ENCODE measurements around the gene MTMR11. TPM values are rescaled to one million over a fixed set of nuclear protein-coding genes. Genes with fewer than 3 reads are reported as not detected.

The MTMR11 gene
- total and polyA plus RNA-seq, 2 of the 13 experiments (the other 11 are each of a cell fraction or from before 2014, with no cell fraction given) = 0.49 to 2.8 TPM

DNA sequence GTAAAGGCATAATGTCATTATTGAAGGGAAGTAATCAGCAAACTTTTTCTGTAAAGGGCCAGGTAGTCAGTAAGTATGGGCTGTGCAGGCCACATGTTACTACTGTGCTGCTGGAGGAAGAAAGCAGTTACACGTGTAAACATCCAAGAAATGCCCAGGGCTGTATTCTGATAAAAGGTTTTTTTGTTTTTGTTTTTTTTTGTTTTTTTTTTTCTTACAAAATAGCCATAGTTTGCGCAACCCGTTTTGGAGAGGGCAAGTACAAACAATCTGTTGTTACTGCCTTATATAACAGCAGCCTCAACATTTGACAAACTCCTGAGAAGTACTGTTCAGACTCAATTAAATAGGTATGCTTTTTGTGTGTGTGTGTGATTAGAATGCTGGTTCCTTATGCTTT, 26.7 kb upstream of the MTMR11 start:
- no peak for ATAC-seq
- H2AFZ ChIP-seq (ENCODE audit: low read length) = no peak overlapping the region
- intact Hi-C loops (cut with micrococcal nuclease; ENCODE audit: unreplicated experiment) = loop anchor here (2.0 to 10.0 kb wide), 2 partner anchors 201 to 223 kb away; no protein-coding TSS in a partner anchor
- peaks cover 11% of the 10 kb centered on the region for H3K4me1 ChIP-seq (ENCODE audit: insufficient read depth, low read length)
- no peaks in the 10 kb centered on the region for H4K20me1 ChIP-seq (ENCODE audit: insufficient read depth, low read length)
- H3K4me2 ChIP-seq (ENCODE audit: low read depth, low read length) = no peak overlapping the region
- H3K36me3 ChIP-seq (replicated peaks in 1 of 2; ENCODE audit: control insufficient read depth in 1 of 2, insufficient read depth in 2 of 2, low read length in 2 of 2) = peaks cover 16 to 70% of the 10 kb centered on the region in 2 experiments
- no peaks in the 10 kb centered on the region for H3K27me3 ChIP-seq (ENCODE audit: control insufficient read depth in 1 of 2, insufficient read depth in 2 of 2, low read length in 2 of 2)
- no peak for FAIRE-seq
- 55% methylated on average over 3 of the region's 3 CpGs for WGBS (ENCODE audit: low lambda C conversion rate)
- H3K27ac ChIP-seq (ENCODE audit: extremely low read length, insufficient read depth, low read length) = no peak overlapping the region
- TF ChIP-seq MED1 (CRISPR knock-in tag; IDR thresholded peaks at IDR 0.05) (no peak), CEBPG (CRISPR knock-in tag; IDR thresholded peaks at IDR 0.05) (peak; percentile 38; the same call in 1 of the 2 replicates), ZNF317 (CRISPR knock-in tag; IDR thresholded peaks at IDR 0.05) (no peak), ZNF672 (CRISPR knock-in tag; IDR thresholded peaks at IDR 0.05) (no peak), SOX5 (CRISPR knock-in tag; IDR thresholded peaks at IDR 0.05; ENCODE audit: borderline replicate concordance) (peak; percentile 30; the same call in 1 of the 2 replicates), CEBPB (IDR thresholded peaks at IDR 0.05; ENCODE audit: borderline replicate concordance, low read depth, low read length) (peak; percentile 62; the same call in 1 of the 2 replicates), FOXP1 (IDR thresholded peaks at IDR 0.05) (no peak), FOXP1 (CRISPR knock-in tag; IDR thresholded peaks at IDR 0.05) (0 out of 2 replicates have a peak, but pooled peaks have one; percentile 36)
- H3K9me3 ChIP-seq (ENCODE audit: low read length) = no peaks in the 10 kb centered on the region
- peak; percentile 5 for DNase-seq (ENCODE audit: low spot score)
- no peaks in the 10 kb centered on the region for H3K79me2 ChIP-seq (ENCODE audit: insufficient read depth, low read length)
- no TSS peak for BruUV-seq (replicated peaks)
- in situ Hi-C loops (cut with HindIII; ENCODE audit: extremely low pct_ligation_motif_present, low pct_unique_long_range_greater_than_20kb) = loop anchor here (5.0 to 10.0 kb wide), 2 partner anchors 89 to 231 kb away; no protein-coding TSS in a partner anchor
- no peak overlapping the region for H3K4me3 ChIP-seq (replicated peaks in 1 of 3; ENCODE audit: insufficient read depth in 1 of 3, low read depth in 2 of 3, low read length in 3 of 3)
- CTCF ChIA-PET (ENCODE audit: low intra/inter-chr PET ratio, low total read pairs) = interaction anchor here (2.7 to 3.2 kb wide), 2 partner anchors 87 to 223 kb away, joined by 12 to 61 read pairs; no protein-coding TSS in a partner anchor
- H3K9ac ChIP-seq (ENCODE audit: insufficient read depth, low read depth, low read length) = no peak overlapping the region
- POLR2A ChIA-PET = no interaction called here

DNA sequence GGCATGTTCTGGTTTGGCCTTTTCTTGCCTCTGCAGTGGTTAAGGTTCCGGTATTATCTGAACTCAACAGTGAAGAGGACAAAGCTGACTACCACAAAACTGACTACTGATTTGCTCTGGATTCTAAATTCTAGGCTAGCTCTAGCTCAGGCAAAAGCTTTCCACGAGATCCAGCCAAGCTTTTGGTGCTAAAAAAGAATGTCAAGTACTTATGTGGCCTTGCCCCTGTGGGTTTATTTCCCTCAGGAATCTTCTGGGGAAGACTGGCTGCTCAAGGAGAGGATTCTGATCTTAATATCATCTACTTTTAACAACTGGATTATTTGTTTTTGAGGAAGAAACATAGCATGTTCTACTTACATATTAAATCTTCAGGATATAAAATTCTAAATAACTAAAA, 26.1 kb upstream of the MTMR11 start:
- CTCF ChIA-PET (ENCODE audit: low intra/inter-chr PET ratio, low total read pairs) = interaction anchor here (2.5 to 3.2 kb wide), 3 partner anchors 88 to 224 kb away, joined by 12 to 61 read pairs (median 13); no protein-coding TSS in a partner anchor
- DNase-seq (ENCODE audit: low spot score) = no peak
- POLR2A ChIA-PET = no interaction called here
- Histone ChIP-seq H3K4me3 (replicated peaks in 1 of 3; ENCODE audit: insufficient read depth in 1 of 3, low read depth in 2 of 3, low read length in 3 of 3) (no peak overlapping the region), H3K27ac (ENCODE audit: extremely low read length, insufficient read depth, low read length) (no peak overlapping the region), H2AFZ (ENCODE audit: low read length) (no peak overlapping the region), H3K36me3 (replicated peaks in 1 of 2; ENCODE audit: control insufficient read depth in 1 of 2, insufficient read depth in 2 of 2, low read length in 2 of 2) (peaks cover 19 to 73% of the 10 kb centered on the region in 2 experiments), H3K9me3 (ENCODE audit: low read length) (no peaks in the 10 kb centered on the region), H3K27me3 (ENCODE audit: control insufficient read depth in 1 of 2, insufficient read depth in 2 of 2, low read length in 2 of 2) (no peaks in the 10 kb centered on the region), H3K9ac (ENCODE audit: insufficient read depth, low read depth, low read length) (no peak overlapping the region), H3K79me2 (ENCODE audit: insufficient read depth, low read length) (no peaks in the 10 kb centered on the region), H3K4me1 (ENCODE audit: insufficient read depth, low read length) (peaks cover 11% of the 10 kb centered on the region), H3K4me2 (ENCODE audit: low read depth, low read length) (no peak overlapping the region), H4K20me1 (ENCODE audit: insufficient read depth, low read length) (no peaks in the 10 kb centered on the region)
- intact Hi-C loops (cut with micrococcal nuclease; ENCODE audit: unreplicated experiment) = loop anchor here (1.0 to 10.0 kb wide), 3 partner anchors 88 to 224 kb away; no protein-coding TSS in a partner anchor
- ATAC-seq = no peak
- no peak for FAIRE-seq
- no TSS peak for BruUV-seq (replicated peaks)
- WGBS (ENCODE audit: low lambda C conversion rate) = 81% methylated on average over 2 of the region's 2 CpGs
- in situ Hi-C loops (cut with HindIII; ENCODE audit: extremely low pct_ligation_motif_present, low pct_unique_long_range_greater_than_20kb) = loop anchor here (5.0 to 10.0 kb wide), 2 partner anchors 90 to 232 kb away; no protein-coding TSS in a partner anchor
- TF ChIP-seq THAP11 (CRISPR knock-in tag; IDR thresholded peaks at IDR 0.05) (no peak), ZNF616 (CRISPR knock-in tag; IDR thresholded peaks at IDR 0.05; ENCODE audit: low read depth) (no peak), ZNF878 (CRISPR knock-in tag; IDR thresholded peaks at IDR 0.05) (no peak), RBFOX2 (IDR thresholded peaks at IDR 0.05; ENCODE audit: low read depth, low read length) (no peak), ZNF672 (CRISPR knock-in tag; IDR thresholded peaks at IDR 0.05) (no peak), ZNF598 (CRISPR knock-in tag; IDR thresholded peaks at IDR 0.05; ENCODE audit: borderline replicate concordance) (no peak), IRF2 (CRISPR knock-in tag; IDR thresholded peaks at IDR 0.05) (no peak)
- TF ChIP-seq, protein P1, sequence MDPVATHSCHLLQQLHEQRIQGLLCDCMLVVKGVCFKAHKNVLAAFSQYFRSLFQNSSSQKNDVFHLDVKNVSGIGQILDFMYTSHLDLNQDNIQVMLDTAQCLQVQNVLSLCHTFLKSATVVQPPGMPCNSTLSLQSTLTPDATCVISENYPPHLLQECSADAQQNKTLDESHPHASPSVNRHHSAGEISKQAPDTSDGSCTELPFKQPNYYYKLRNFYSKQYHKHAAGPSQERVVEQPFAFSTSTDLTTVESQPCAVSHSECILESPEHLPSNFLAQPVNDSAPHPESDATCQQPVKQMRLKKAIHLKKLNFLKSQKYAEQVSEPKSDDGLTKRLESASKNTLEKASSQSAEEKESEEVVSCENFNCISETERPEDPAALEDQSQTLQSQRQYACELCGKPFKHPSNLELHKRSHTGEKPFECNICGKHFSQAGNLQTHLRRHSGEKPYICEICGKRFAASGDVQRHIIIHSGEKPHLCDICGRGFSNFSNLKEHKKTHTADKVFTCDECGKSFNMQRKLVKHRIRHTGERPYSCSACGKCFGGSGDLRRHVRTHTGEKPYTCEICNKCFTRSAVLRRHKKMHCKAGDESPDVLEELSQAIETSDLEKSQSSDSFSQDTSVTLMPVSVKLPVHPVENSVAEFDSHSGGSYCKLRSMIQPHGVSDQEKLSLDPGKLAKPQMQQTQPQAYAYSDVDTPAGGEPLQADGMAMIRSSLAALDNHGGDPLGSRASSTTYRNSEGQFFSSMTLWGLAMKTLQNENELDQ (CRISPR knock-in tag; IDR thresholded peaks at IDR 0.05; ENCODE audit: borderline replicate concordance) = no peak
- TF ChIP-seq, protein P2, sequence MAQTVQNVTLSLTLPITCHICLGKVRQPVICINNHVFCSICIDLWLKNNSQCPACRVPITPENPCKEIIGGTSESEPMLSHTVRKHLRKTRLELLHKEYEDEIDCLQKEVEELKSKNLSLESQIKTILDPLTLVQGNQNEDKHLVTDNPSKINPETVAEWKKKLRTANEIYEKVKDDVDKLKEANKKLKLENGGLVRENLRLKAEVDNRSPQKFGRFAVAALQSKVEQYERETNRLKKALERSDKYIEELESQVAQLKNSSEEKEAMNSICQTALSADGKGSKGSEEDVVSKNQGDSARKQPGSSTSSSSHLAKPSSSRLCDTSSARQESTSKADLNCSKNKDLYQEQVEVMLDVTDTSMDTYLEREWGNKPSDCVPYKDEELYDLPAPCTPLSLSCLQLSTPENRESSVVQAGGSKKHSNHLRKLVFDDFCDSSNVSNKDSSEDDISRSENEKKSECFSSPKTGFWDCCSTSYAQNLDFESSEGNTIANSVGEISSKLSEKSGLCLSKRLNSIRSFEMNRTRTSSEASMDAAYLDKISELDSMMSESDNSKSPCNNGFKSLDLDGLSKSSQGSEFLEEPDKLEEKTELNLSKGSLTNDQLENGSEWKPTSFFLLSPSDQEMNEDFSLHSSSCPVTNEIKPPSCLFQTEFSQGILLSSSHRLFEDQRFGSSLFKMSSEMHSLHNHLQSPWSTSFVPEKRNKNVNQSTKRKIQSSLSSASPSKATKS (CRISPR knock-in tag; IDR thresholded peaks at IDR 0.05) = no peak
